Sigmoid colon (tissue), 7 donors: ENCODE results near the gene DSTN. TPM values are rescaled to one million over a fixed set of nuclear protein-coding genes. Genes with fewer than 3 reads are reported as not detected.
A peak's percentile ranks its signal among the peaks of the same experiment; 100 is the strongest.
"Not testable (repeated sequence)": the region's sequence is repeated elsewhere in the genome, so short reads cannot be mapped to it uniquely, and the experiment has no call there.

Source experiments
- DNase-seq: peaks from one replicate; pipeline ENCODE4 v3.0.0-alpha.2; 2019
- H3K27ac ChIP-seq, 4 donors: fragments of 200-600 bp; sonication (generic); one replicate each; pipeline ENCODE4 v1.5.1; 2016 to 2019; ENCODE audit warnings: mild to moderate bottlenecking in 1 of 4
- H3K27me3 ChIP-seq, 3 donors: fragments of 200-600 bp; sonication (generic); one replicate each; pipeline ENCODE4 v1.5.1; 2019; ENCODE audit warnings: mild to moderate bottlenecking in 1 of 3
- H3K36me3 ChIP-seq, 4 donors: fragments of 200-600 bp; sonication (generic); one replicate each; pipeline ENCODE4 v1.5.1; 2016 to 2019
- H3K4me1 ChIP-seq, 4 donors: fragments of 200-600 bp; sonication (generic); one replicate each; pipeline ENCODE4 v1.5.1; 2017 to 2019
- H3K4me3 ChIP-seq, 4 donors: fragments of 200-600 bp; sonication (generic); one replicate each; pipeline ENCODE4 v1.5.1; 2017 to 2019; ENCODE audit warnings: mild to moderate bottlenecking in 2 of 4, moderate library complexity in 1 of 4
- H3K9me3 ChIP-seq, 4 donors: fragments of 200-600 bp in 3 of 4; sonication (generic) in 3 of 4; one replicate each; pipeline versions ENCODE4 v1.5.1 to v1.6.1; 2013 to 2019
- EP300 ChIP-seq, 4 donors: sonication (generic); formaldehyde crosslinking; IDR thresholded peaks; one replicate each; pipeline ENCODE4 v1.6.1; 2017; ENCODE audit warnings: antibody characterized with exemption in 4 of 4
- POLR2A ChIP-seq, 2 donors: fragments of 450-650 bp; IDR thresholded peaks; one replicate each; pipeline ENCODE4 v1.6.1; 2016; ENCODE audit warnings: antibody characterized with exemption in 2 of 2, mild to moderate bottlenecking in 2 of 2, moderate library complexity in 2 of 2
- POLR2AphosphoS5 ChIP-seq, 4 donors: sonication (generic); formaldehyde crosslinking; IDR thresholded peaks; one replicate each; pipeline ENCODE4 v1.6.1; 2017; ENCODE audit warnings: antibody characterized with exemption in 4 of 4
- WGBS, 2 donors: extraction: QIAGEN DNeasy Blood & Tissue Kit; methylation state at CpG; one replicate each; pipeline ENCODE4 v1.1.7; 2013; 5-methylcytosine and 5-hydroxymethylcytosine counted together
- intact Hi-C: fragments of 100-400 bp; cut with DNase I; formaldehyde crosslinking; loops from one replicate; pipeline ENCODE4 v1.15.1; 2023
- polyA plus RNA-seq, 3 donors: library from polyadenylated mRNA; stranded (reverse); fragments of 200-250 nt; gene quantifications; one replicate each; pipeline ENCODE4 v1.2.3, GENCODE V29; 2013
- total RNA-seq, 4 donors: library from RNA; depleted of rRNA; stranded (reverse); fragments of >200 nt; gene quantifications; one replicate each; pipeline ENCODE4 v1.1.0, GENCODE V29; 2016
- TF ChIP-seq, protein P1 (sequence below), 4 experiments: fragments of 450-650 bp in 3 of 4; fragments of 200-600 bp in 1 of 4; IDR thresholded peaks; one replicate each; pipeline ENCODE4 v1.5.1; 2016 to 2019; ENCODE audit warnings: antibody characterized with exemption in 4 of 4, mild to moderate bottlenecking in 3 of 4, moderate library complexity in 2 of 4
- donor health status: healthy with polysubstance abuse.
- donor health status: Bipolar disorder and iron deficiency.
- donor health status: healthy.

DSTN gene
- total and polyA plus RNA-seq, 7 donors = 429 to 2,237 (median 1,872) TPM

DNA sequence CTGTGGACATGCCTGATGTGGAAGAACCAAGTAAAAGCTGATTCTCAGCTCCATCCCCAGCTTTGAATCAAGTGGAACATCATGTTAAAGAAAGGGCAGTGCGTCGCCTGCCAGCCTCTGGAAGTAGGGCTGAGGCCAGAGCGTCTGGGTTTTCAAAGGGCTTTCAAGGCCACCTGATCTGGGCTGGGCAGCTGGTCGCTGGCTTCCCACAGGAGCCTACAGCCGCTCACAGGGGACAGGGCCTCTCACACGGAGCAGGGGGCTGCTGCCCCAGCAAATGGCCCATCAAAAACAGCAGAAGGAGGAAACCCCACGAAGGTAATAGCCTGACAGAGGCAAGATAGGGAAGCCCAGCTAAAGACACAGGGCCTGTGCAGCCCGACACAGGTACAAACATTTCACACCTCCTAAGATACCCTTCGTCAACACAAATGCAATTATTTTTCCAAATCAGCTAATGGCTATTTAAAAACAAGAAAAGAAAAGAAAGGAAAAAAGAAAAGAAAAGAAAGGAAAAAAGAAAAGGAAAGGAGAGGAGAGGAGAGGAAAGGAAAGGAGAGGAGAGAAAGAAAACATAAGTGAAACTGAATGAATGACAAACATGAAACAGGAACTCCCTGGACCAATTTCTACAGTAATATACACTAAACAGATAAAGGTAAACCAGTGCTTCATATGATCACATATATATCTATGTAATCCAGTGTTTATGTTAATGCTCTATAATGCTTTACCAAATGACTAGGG, 87.4 kb downstream of the DSTN start:
- peak; percentile 54 for DNase-seq
- 68 to 83% methylated on average over 9 of the region's 9 CpGs for WGBS, 2 donors
- Histone ChIP-seq H3K9me3 (no peaks in the 10 kb centered on the region), H3K4me1 (peaks cover 0 to 40% (median 26%) of the 10 kb centered on the region in 4 donors), H3K27me3 (no peaks in the 10 kb centered on the region), H3K36me3 (peaks cover 0 to 18% (median 11%) of the 10 kb centered on the region in 4 donors), H3K4me3 (no peak overlapping the region), H3K27ac (no peak overlapping the region)
- no peak for TF ChIP-seq POLR2AphosphoS5 (IDR thresholded peaks at IDR 0.05)
- TF ChIP-seq, protein P1, sequence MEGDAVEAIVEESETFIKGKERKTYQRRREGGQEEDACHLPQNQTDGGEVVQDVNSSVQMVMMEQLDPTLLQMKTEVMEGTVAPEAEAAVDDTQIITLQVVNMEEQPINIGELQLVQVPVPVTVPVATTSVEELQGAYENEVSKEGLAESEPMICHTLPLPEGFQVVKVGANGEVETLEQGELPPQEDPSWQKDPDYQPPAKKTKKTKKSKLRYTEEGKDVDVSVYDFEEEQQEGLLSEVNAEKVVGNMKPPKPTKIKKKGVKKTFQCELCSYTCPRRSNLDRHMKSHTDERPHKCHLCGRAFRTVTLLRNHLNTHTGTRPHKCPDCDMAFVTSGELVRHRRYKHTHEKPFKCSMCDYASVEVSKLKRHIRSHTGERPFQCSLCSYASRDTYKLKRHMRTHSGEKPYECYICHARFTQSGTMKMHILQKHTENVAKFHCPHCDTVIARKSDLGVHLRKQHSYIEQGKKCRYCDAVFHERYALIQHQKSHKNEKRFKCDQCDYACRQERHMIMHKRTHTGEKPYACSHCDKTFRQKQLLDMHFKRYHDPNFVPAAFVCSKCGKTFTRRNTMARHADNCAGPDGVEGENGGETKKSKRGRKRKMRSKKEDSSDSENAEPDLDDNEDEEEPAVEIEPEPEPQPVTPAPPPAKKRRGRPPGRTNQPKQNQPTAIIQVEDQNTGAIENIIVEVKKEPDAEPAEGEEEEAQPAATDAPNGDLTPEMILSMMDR (IDR thresholded peaks at IDR 0.05) = no peak
- TF ChIP-seq POLR2A (IDR thresholded peaks at IDR 0.05) = no peak
- intact Hi-C loops = no loop called here

DNA sequence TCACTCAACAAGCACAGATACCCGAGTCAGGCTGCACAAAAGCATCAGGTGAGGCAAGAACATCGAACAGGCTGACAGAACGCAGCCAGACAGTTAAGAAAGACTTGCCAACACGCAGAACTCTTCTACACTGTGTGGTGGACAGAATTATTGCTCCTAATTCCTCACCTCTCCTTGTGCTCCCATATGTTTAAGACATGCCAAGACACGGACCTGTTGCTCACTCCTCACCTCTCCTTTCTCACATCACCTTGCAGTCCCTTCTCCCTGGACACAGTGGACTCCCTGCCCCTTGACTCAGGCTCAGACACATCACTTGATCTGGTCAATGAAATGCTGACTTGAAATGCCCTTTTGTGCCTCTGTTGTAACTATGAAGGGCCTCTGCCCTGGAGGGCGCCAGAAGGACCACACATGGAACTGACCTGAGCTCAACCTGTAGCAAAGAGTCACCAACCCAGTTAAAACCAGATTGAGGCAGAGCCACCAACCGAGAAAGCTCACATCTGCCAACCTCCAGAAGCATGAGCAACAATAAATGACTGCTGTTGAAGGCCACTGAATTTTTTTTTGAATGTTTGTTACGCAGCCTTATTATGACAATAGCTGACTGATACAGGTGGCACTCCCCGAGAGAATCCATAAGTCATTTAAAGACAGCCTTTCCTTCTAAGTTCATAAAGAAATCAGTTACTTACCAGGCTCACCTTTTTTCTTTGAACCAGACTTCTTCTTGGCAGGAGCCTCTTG, 88.2 kb downstream of the DSTN start:
- no peaks in the 10 kb centered on the region for H3K9me3 ChIP-seq
- H3K4me3 ChIP-seq = no peak overlapping the region
- H3K36me3 ChIP-seq = peaks cover 0 to 18% (median 11%) of the 10 kb centered on the region in 4 donors
- no peak overlapping the region for H3K27ac ChIP-seq
- TF ChIP-seq POLR2A (IDR thresholded peaks at IDR 0.05) (no peak), POLR2AphosphoS5 (IDR thresholded peaks at IDR 0.05) (no peak), EP300 (IDR thresholded peaks at IDR 0.05) (no peak)
- TF ChIP-seq, protein P1 (IDR thresholded peaks at IDR 0.05) = no peak
- no peaks in the 10 kb centered on the region for H3K27me3 ChIP-seq
- peak; percentile 25 for DNase-seq
- peaks cover 0 to 35% (median 22%) of the 10 kb centered on the region in 4 donors for H3K4me1 ChIP-seq
- 91 to 95% methylated on average over 9 of the region's 9 CpGs for WGBS, 2 donors
- intact Hi-C loops = no loop called here

DNA sequence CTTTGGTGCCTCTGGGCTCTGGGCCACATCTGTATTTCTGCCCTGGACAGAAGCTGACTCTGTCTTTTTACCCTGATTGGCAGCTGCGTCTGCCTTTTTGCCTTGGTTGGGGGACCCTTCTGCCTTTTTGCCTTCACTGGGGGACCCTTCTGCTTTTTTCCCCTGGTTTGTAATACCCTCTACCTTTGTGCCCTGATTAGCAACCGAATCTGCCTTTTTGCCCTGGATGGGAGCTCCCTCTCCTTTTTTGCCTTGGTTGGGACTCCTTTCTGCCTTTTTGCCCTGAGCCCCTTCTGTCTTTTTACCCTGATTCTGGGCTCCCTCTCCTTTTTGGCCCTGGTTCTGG, 88.7 kb downstream of the DSTN start:
- intact Hi-C loops = no loop called here
- Histone ChIP-seq H3K27me3 (no peaks in the 10 kb centered on the region), H3K27ac (no peak overlapping the region), H3K4me1 (peaks cover 0 to 30% (median 21%) of the 10 kb centered on the region in 4 donors), H3K36me3 (peaks cover 0 to 18% (median 11%) of the 10 kb centered on the region in 4 donors), H3K4me3 (no peak overlapping the region), H3K9me3 (no peaks in the 10 kb centered on the region)
- DNase-seq = peak; percentile 17
- TF ChIP-seq, protein P1 (IDR thresholded peaks at IDR 0.05) = no peak
- TF ChIP-seq POLR2AphosphoS5 (IDR thresholded peaks at IDR 0.05) = no peak
- no peak for TF ChIP-seq EP300 (IDR thresholded peaks at IDR 0.05)
- no peak for TF ChIP-seq POLR2A (IDR thresholded peaks at IDR 0.05)
- 99 to 100% methylated on average over 2 of the region's 2 CpGs for WGBS, 2 donors

DNA sequence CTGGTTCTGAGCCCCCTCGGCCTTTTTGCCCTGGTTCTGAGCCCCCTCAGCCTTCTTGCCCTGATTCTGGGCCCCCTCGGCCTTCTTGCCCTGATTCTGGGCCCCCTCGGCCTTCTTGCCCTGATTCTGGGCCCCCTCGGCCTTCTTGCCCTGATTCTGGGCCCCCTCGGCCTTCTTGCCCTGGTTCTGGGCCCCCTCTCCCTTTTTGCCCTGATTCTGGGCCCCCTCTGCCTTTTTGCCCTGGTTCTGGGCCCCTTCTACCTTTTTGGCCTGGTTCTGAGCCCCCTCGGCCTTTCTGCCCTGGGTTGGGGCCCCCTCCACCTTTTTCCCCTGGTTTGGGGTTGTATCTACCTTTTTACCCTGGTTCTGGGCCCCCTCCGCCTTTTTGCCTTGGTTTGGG, 89.5 kb downstream of the DSTN start:
- H3K4me1 ChIP-seq = peaks cover 0 to 30% (median 21%) of the 10 kb centered on the region in 4 donors
- WGBS, 2 donors = 97 to 98% methylated on average over 7 of the region's 7 CpGs
- intact Hi-C loops = not testable (repeated sequence)

More for the DNA sequence above, 89.5 kb downstream of the DSTN start:
- not testable (repeated sequence) for H3K9me3 ChIP-seq, H3K27ac ChIP-seq, H3K4me3 ChIP-seq, H3K27me3 ChIP-seq
- H3K36me3 ChIP-seq = peaks cover 0 to 17% (median 9%) of the 10 kb centered on the region in 4 donors
- DNase-seq = peak; percentile 21

Other genes with a start within 250 kb of the DSTN start
- gene BFSP1, start 38.7 kb upstream of the DSTN start, total RNA-seq = 1 to 10 TPM; 1.1 to 3.6 (median 1.5) TPM
- gene BFSP1, start 38.7 kb upstream of the DSTN start, polyA plus RNA-seq = under 1 TPM in 2 of 3 donors, not detected in 1; 0.51 to 0.60 TPM
- 10 to 100 TPM; 30.1 to 69.2 (median 38.8) TPM for gene RRBP1, start 112.2 kb downstream of the DSTN start, total RNA-seq
- 100 to 1,000 TPM in 1 of 3 donors, 10 to 100 TPM in 2; 24.6 to 245 (median 31.4) TPM for gene RRBP1, start 112.2 kb downstream of the DSTN start, polyA plus RNA-seq
- gene BANF2, start 129.9 kb downstream of the DSTN start, total RNA-seq = not detected
- gene BANF2, start 129.9 kb downstream of the DSTN start, polyA plus RNA-seq = not detected